IPS DF 6.9 (cell line): Measurements from ENCODE around the gene ST8SIA6.
"Not testable (repeated sequence)": the region's sequence is repeated elsewhere in the genome, so short reads cannot be mapped to it uniquely, and the experiment has no call there.

Experiments
- DNase-seq: peaks from one replicate; pipeline ENCODE4 v3.0.0-alpha.2; 2013; ENCODE audit warnings: low read depth, low spot score
- H3K27ac ChIP-seq: one replicate; pipeline ENCODE4 v1.5.1; 2013; ENCODE audit warnings: low read length, control low read depth
- H3K27me3 ChIP-seq: 2 replicates; pipeline ENCODE4 v1.6.1; 2013; ENCODE audit warnings: mild to moderate bottlenecking, low read length; ENCODE audit not compliant: control insufficient read depth, insufficient read depth
- H3K36me3 ChIP-seq: 2 replicates; pipeline ENCODE4 v1.6.1; 2013; ENCODE audit warnings: low read length; ENCODE audit not compliant: control insufficient read depth, insufficient read depth
- H3K4me1 ChIP-seq: 2 replicates; pipeline ENCODE4 v1.6.1; 2013; ENCODE audit warnings: low read length; ENCODE audit not compliant: control insufficient read depth, insufficient read depth
- H3K4me3 ChIP-seq: 2 replicates; pipeline ENCODE4 v1.5.1; 2013; ENCODE audit warnings: mild to moderate bottlenecking, low read length
- H3K9me3 ChIP-seq: 2 replicates; pipeline ENCODE4 v1.6.1; 2013; ENCODE audit warnings: low read length, inconsistent platforms; ENCODE audit not compliant: control insufficient read depth, insufficient read depth
- WGBS: extraction: QIAGEN DNeasy Blood & Tissue Kit; methylation state at CpG from one replicate; pipeline ENCODE4 v1.1.7; 2013; ENCODE audit warnings: mixed read lengths, missing lambda C conversion rate; ENCODE audit not compliant: insufficient read length, insufficient coverage; 5-methylcytosine and 5-hydroxymethylcytosine counted together

The ST8SIA6 gene

DNA sequence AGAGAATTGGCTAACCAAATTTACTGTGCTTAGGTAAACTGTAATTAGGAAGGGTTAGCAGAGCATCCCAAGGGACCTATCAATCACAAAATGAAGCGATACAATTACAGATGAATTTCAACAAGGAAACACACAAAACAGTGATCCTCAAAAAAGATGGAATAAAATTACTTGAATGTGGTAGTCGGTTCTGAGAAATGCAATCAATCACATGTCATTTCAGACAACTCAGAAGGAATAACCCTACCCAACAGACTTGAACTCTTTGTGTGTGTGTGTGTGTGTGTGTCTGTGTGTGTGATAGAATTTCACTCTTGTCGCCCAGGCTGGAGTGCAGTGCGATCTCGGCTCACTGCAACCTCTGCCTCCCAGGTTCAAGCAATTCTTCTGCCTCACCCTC, 43.5 kb downstream of the ST8SIA6 start:
- DNase-seq: no peak
- Histone ChIP-seq H3K4me1 (no peaks in the 10 kb centered on the region), H3K27me3 (no peaks in the 10 kb centered on the region), H3K27ac (no peak overlapping the region), H3K36me3 (no peaks in the 10 kb centered on the region), H3K9me3 (no peaks in the 10 kb centered on the region), H3K4me3 (no peak overlapping the region)
- WGBS: no CpG with 5 or more reads among the region's 5 CpGs

GRCh38 chr10:17409170-17409733, 45.1 kb downstream of the ST8SIA6 start:
- WGBS: no CpG with 5 or more reads among the region's 5 CpGs
- H3K4me3 ChIP-seq: no peak overlapping the region
- no peaks in the 10 kb centered on the region for H3K27me3 ChIP-seq
- H3K36me3 ChIP-seq: no peaks in the 10 kb centered on the region
- no peaks in the 10 kb centered on the region for H3K4me1 ChIP-seq
- no peak overlapping the region for H3K27ac ChIP-seq
- H3K9me3 ChIP-seq: no peaks in the 10 kb centered on the region
- DNase-seq: no peak

DNA sequence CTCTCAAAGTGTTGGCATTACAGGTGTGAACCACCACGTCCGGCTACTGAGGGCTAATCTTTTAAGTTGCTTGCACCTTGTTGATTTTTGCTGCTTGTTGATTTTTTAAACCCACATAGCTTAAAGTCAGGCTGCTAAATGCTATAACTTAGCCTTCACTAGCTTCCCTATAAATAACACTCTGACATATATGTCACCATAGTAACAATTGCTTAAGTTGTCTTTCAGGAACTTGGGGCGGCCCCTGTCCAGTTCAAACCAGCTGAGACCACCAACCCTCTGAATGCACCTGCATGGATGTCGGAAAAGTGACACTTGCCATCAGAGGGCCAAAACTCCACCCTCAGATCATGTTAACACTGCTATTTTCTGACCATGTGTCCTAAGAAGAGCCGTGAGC, 47.3 kb downstream of the ST8SIA6 start:
- H3K9me3 ChIP-seq: no peaks in the 10 kb centered on the region
- WGBS: no CpG with 5 or more reads among the region's 5 CpGs

DNA sequence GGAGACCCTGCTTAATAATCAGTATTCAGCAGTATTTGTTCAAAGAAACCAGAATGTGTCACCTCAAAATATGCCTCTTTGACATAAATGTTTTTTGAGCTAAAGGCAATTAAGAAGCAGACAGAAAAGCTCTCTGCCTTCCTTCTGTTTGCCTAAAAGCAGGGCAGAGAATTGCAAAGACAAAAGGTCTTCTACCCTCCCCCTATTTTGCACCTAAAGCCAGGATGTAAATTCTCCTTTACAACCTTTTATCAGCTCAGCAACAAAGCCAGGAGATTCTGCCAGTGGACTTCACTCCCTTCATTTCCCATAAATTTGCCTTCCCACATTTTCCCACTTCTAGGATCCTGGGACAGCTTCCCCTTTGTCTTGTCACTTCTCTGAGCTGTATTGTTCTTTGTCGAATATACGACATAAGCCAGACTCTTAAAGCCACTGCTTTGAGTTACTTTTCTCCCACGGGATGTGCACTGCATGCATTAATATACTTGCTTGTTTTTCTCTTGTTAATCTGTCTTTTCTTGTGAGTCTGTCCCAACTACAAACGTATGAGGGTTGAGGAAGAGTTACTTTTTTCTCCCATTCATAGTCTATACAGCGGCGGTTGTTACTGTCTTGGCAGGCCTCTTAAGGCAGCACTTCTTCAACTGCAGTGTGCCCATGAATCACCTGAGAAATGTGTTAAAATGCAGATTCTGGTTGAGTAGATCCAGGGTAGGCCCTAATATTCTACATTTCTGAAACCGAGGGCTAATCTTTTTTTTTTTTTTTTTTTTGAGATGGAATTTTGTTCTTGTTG, 48.2 kb downstream of the ST8SIA6 start:
- no CpG with 5 or more reads among the region's 7 CpGs for WGBS
- no peak for DNase-seq
- H3K27ac ChIP-seq: no peak overlapping the region
- H3K4me1 ChIP-seq: no peaks in the 10 kb centered on the region
- H3K27me3 ChIP-seq: no peaks in the 10 kb centered on the region
- H3K4me3 ChIP-seq: no peak overlapping the region
- H3K36me3 ChIP-seq: no peaks in the 10 kb centered on the region
- no peaks in the 10 kb centered on the region for H3K9me3 ChIP-seq

More for the DNA sequence above, 47.3 kb downstream of the ST8SIA6 start:
- H3K36me3 ChIP-seq: no peaks in the 10 kb centered on the region
- H3K27ac ChIP-seq: no peak overlapping the region
- DNase-seq: no peak
- no peaks in the 10 kb centered on the region for H3K4me1 ChIP-seq
- no peak overlapping the region for H3K4me3 ChIP-seq
- H3K27me3 ChIP-seq: no peaks in the 10 kb centered on the region

GRCh38 chr10:17403161-17403560, 51.2 kb downstream of the ST8SIA6 start:
- Histone ChIP-seq H3K4me3 (no peak overlapping the region), H3K27me3 (no peaks in the 10 kb centered on the region), H3K27ac (no peak overlapping the region), H3K4me1 (no peaks in the 10 kb centered on the region), H3K36me3 (no peaks in the 10 kb centered on the region), H3K9me3 (no peaks in the 10 kb centered on the region)
- no peak for DNase-seq
- no CpG with 5 or more reads among the region's 4 CpGs for whole genome bisulfite sequencing

DNA sequence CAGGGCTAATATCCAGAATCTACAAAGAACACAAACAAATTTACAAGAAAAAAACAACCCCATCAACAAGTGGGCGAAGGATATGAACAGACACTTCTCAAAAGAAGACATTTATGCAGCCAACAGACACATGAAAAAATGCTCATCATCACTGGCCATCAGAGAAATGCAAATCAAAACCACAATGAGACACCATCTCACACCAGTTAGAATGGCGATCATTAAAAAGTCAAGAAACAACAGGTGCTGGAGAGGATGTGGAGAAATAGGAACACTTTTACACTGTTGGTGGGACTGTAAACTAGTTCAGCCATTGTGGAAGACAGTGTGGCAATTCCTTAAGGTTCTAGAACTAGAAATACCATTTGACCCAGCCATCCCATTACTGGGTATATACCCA, 52.4 kb downstream of the ST8SIA6 start:
- not testable (repeated sequence) for DNase-seq, H3K36me3 ChIP-seq, H3K4me3 ChIP-seq, H3K9me3 ChIP-seq, H3K27ac ChIP-seq, H3K4me1 ChIP-seq, H3K27me3 ChIP-seq
- WGBS: no CpG with 5 or more reads among the region's 2 CpGs

GRCh38 chr10:17396004-17396403, 58.4 kb downstream of the ST8SIA6 start:
- Histone ChIP-seq H3K27me3 (no peaks in the 10 kb centered on the region), H3K27ac (no peak overlapping the region), H3K36me3 (no peaks in the 10 kb centered on the region), H3K4me3 (no peak overlapping the region), H3K4me1 (no peaks in the 10 kb centered on the region), H3K9me3 (no peaks in the 10 kb centered on the region)
- WGBS: no CpG with 5 or more reads among the region's 3 CpGs
- no peak for DNase-seq

DNA sequence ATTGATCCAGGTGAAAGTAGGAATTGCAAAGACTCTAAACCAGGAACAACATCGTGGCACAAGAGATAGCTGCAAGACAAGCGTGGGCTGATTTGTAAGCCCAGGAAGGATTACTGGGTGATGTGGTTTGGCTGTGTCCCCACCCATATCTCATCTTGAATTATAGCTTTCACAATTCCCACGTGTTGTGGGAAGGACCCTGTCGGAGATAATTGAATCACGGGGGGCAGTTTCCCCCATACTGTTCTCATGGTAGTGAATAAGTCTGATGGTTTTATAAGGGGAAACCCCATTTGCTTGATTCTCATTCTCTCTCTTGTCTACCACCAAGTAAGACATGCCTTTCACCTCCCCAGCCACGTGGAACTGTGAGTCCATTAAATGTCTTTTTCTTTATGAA, 59.5 kb downstream of the ST8SIA6 start:
- H3K27me3 ChIP-seq: no peaks in the 10 kb centered on the region
- no peak overlapping the region for H3K27ac ChIP-seq
- no peak for DNase-seq
- H3K4me3 ChIP-seq: no peak overlapping the region
- H3K36me3 ChIP-seq: no peaks in the 10 kb centered on the region
- H3K4me1 ChIP-seq: no peaks in the 10 kb centered on the region
- no peaks in the 10 kb centered on the region for H3K9me3 ChIP-seq
- WGBS: no CpG with 5 or more reads among the region's 6 CpGs

DNA sequence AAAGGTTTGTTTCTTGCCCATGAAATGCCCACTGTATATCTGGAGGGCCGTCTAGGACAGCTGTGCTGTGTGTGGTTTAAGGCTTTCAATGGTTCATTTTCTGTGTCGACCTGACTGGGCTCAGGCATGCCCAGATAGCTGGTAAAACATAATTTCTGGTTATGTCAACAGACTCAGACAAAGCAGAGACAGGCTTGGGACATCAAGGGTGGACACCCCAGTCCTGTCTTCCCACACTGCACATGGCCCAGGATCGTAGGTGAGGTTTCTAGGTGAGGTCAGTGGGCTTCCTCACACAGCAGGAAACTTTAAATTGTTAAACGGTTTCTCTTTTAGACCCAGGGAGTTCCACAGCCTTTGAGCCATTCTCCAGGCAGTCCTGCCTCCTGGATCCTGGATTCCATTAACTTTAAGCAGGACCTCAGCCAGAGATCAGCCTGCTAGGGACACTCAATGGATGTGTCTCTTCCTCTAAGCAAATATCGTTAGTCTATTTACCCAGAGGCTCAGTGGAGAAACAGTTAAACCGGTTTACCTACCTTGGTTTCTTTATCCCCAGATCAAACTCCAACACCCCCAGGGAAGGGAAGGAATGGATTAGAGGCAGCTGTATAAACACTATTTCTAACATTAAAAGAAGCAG, 66.4 kb downstream of the ST8SIA6 start:
- WGBS: no CpG with 5 or more reads among the region's 6 CpGs
- Histone ChIP-seq H3K36me3 (no peaks in the 10 kb centered on the region), H3K4me3 (no peak overlapping the region), H3K27me3 (no peaks in the 10 kb centered on the region), H3K9me3 (no peaks in the 10 kb centered on the region), H3K4me1 (no peaks in the 10 kb centered on the region), H3K27ac (no peak overlapping the region)
- DNase-seq: no peak

DNA sequence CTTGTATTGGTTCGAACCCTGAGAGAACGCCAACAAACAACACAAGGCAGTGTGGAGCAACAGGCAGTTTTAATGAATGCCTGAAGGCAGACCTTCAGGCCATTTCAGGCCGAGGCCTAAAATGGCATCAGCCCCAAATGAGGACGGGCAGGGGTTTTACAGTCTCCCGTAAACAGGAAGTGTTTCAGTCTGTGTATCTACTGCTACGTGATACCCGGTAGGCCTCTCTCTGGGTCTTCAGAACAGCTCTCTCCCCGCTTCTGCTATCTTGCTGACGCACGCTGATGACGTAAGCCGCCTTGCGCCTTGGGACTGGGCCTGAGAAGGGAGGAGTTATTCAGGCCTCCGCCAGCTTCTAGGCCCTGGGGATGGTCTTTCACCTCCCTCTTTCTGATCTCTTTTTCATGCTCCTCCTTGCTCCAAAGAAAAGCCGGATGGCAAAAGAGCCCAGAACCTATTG, 67.7 kb downstream of the ST8SIA6 start:
- DNase-seq: no peak
- Histone ChIP-seq H3K27me3 (no peaks in the 10 kb centered on the region), H3K36me3 (no peaks in the 10 kb centered on the region), H3K27ac (no peak overlapping the region), H3K4me3 (no peak overlapping the region), H3K4me1 (no peaks in the 10 kb centered on the region), H3K9me3 (no peaks in the 10 kb centered on the region)
- WGBS: no CpG with 5 or more reads among the region's 15 CpGs
